SKM-1 (cell line): ENCODE measurements around the gene MGLL.

Experiments used
- DNase-seq: peaks from one replicate; lab custom pipeline; 2025; ENCODE audit not compliant: unreplicated experiment; lab: John Stamatoyannopoulos, UW

The MGLL gene

GRCh38 chr3:127729556-127730056, 92.7 kb downstream of the MGLL start:
- DNase-seq, result peak; percentile 59

- no peak for DNase-seq
Measured at GRCh38 chr3:127728417-127729015, 93.8 kb downstream of the MGLL start.

DNA sequence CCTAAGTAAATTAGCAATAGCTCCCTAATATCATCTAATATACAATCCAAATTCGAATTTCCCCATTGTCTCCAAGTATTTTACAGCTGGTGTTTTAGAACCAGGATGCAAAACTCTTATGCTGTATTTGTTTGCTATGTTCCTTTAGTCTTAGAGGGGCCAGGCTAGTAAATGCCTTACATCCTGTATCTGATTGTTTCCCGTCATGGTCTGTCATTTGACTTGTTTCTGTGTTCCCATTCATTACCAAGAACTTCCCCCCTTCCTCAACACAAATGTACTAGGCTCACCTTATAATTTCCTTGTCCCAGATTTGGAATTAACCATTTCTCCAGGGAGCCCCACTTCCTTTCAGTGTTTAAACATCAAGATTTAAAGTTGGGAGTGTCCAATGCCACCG, 95.4 kb downstream of the MGLL start:
- no peak for DNase-seq

GRCh38 chr3:127723011-127723567, 99.2 kb downstream of the MGLL start:
- no peak for DNase-seq

DNA sequence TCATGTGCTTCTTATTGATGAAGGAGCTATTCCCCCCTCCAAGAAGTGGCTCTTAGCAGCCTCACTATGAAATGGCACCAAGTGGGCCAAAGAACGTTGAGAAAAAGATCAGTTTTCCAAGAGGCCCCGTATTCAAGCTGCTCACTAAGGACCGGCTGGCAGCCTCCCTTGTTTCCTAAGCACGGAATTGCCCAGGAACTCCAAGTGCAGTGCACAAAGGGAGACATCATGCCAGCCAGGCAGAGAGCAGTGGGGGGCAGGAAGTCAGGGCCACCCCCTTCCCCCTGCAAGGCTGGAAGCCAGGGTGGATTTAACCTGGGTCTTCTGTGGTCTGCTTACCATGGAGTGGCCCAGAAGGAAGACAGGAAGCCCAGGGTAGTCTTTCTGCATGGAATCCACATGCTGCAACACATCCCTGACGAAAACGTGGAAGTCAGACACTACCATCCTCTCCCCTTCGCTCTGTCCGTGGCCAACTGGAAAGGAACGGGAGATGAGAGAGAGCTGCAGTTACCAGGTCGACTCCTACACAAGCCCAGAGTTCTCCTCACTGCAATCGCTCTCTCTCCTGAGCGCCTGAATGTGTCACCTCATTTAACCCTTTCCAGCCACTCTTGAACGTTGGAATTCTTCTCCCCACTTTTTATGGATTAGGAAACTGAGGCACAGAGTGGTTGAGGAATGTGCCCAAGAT, 100.1 kb downstream of the MGLL start:
- no peak for DNase-seq

- no peak for DNase-seq
Measured at GRCh38 chr3:127720985-127721935, 101.1 kb downstream of the MGLL start.

- DNase-seq, result no peak
Measured at GRCh38 chr3:127720161-127720823, 102.0 kb downstream of the MGLL start.

- DNase-seq, result no peak
Measured at GRCh38 chr3:127719369-127719768, 102.9 kb downstream of the MGLL start.

- DNase-seq, result no peak
Measured at GRCh38 chr3:127718916-127719290, 103.4 kb downstream of the MGLL start.

- no peak for DNase-seq
Measured at GRCh38 chr3:127718245-127718915, 103.9 kb downstream of the MGLL start.

DNA sequence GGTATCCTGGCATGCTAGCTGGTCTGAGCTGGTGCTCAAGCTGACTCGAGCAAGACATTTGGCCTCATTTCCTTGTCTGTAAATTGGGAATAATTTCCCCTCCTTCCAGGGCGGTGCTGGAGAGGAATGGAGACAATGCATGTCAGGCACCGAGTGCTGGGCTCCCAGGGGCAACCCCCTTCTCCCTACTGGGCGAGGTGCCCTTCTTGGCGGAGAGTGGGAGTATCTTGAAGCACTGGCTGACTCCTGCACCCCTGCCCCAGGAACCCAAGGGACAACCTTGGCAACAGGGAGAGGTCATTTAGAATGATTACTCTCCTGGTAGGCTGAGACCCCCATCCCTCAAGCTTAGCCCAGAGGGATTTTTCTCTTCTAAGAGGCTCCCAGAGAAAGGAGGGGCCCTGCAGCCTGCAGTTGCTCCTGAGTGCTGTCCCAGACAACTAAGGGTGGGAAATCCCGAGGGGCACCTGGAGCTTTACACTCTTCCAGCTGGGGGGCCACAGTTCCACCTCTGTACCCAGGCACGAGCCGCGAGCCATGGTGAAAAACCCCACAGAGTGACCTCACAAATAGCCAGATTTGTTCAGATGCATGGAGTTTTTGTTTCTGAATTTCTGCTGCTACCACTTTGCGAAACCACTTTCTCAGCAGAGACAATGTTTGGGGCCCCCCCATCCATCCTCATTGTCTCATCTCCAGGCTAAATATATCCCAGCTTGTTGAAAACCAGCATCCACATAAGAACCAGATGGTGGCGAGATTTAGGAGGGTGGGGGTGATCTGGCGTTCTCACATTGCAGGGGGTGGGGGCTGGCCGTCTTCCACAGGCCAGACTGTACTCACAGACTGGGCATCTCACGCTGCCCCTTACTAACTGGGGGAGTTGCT, 104.7 kb downstream of the MGLL start:
- DNase-seq, result no peak

DNA sequence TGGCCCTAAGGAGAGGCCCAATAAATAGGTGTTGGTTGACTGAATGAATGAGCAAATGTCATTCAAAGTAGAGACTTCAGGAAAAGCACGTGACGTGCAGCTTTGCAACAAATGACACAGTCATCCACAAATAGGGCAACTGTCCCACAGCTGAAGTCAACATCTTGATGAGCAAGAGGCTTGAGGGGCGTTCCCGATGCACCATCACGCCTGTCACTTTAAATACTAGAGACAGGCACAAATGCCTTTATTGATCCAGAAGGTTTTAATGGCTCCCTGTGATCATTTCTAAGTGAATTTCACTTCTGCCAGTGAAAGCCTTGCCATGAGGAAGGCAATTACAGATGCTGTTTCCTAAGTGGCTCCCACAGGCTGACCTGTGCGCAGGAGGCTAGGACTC, 105.9 kb downstream of the MGLL start:
- DNase-seq, result no peak

DNA sequence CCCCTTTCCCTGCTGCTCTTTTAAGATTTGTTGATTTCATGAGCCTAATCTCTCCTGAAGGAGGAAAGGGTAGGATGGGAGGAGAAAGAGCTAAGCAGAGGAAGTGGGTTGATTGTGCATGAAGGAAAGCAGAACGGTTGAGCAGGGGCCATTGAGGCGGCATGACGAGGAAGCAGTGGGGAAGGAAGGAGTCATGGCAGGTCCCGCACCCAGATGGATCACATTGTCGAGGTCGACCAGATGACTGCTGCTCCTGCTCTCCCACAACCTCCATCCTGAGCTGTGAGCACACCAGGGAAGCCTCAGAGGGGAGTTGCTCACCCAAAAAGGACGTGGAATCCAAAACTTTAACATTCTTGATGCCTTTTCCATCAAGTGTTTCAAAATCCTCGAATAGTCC, 106.8 kb downstream of the MGLL start:
- no peak for DNase-seq

DNA sequence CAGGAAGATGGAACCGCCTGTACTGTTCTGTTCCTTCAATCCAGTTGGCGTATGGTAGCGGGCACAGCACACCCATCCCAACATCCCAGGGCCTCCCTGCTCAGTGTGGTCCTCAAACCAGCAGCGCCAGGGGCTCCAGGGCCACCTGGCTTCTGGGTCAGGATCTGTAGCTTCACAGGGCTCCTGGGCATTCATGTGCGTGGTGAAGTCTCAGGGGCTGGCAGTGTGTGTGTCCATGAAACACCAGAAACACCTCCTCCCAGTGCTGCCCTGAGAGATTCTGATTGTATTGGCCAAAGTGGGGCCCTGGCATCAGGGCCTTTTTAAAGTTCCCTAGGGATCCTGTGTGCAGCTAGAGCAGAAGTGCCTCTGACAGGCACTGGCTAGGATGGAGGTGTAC, 107.4 kb downstream of the MGLL start:
- DNase-seq, result no peak

- no peak for DNase-seq
Measured at GRCh38 chr3:127714125-127714571, 108.2 kb downstream of the MGLL start.

DNA sequence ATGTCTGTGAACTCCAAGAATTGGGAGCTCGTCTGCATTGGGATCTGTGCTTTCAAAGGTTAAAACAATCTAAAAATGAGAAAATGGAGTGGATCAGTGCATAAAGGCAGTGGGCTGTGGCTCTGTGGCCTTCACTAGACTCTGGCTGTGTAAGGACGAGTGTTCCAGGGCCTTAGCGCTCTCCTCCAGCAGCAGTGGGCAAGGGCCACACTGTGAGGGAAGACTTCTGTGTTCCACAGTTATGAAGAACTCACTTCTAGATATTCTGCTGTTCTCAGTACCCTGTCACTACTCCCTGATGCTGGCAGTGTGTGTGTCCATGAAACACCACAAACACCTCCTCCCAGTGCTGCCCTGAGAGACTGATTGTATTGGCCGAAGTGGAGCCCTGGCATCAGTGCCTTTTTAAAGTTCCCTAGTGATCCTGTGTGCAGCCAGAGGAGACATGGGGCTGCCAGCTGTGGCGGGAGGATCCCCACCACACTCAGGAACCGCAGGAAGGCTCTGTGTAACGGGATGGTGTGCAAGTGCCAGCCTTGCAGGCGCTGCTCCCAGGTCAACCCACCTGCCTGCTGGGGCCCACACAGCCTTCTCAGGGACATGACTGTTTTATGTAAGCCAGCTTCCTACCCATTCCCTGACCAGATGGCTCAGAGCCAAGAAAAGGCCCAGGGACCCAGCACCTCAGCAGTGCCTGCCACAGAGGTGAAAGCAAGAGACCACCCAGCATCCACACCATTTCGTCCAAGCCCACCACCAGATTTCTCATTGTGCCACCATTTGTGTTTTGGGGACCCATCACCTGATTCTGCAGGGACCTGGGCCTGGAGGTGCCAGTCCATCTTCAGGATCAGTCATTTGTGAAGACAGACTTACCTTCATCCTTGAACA, 109.2 kb downstream of the MGLL start:
- DNase-seq, result no peak

GRCh38 chr3:127712461-127712860, 109.9 kb downstream of the MGLL start:
- DNase-seq, result no peak

DNA sequence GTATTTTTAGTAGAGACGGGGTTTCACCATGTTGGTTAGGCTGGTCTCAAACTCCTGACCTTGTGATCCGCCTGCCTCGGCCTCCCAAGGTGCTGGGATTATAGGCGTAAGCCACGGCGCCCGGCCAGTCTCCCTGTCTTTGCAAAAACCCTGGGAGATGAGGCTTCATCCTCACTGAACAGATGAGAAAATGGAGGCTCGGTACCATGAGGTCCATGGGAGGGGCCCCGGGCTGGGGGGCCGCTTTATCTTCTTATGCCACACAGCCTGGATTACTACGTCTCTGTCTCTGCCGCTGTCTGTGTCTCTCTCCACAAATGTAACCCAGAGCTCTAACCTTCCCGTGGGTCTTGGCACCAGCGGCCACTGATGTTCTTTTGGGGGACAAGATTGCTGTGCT, 110.4 kb downstream of the MGLL start:
- DNase-seq, result no peak
